OCI-LY7 (cell line): Measurements from ENCODE around the gene C1orf116. TPM values are rescaled to one million over a fixed set of nuclear protein-coding genes. Genes with fewer than 3 reads are reported as not detected.
A peak's percentile ranks its signal among the peaks of the same experiment; 100 is the strongest.

ENCODE experiments used
- BruUV-seq: library from RNA; stranded (reverse); fragments of 400-500 nt; replicated peaks from 2 replicates; lab custom pipeline; 2021; lab: Mats Ljungman, UMichigan
- CTCF ChIA-PET: fragments of 300-600 bp; sonication (Branson Sonifier 250); formaldehyde crosslinking; loops from one replicate; lab custom pipeline; 2022; ENCODE audit warnings: antibody characterized with exemption; ENCODE audit not compliant: unreplicated experiment; lab: Charles Lee
- POLR2A ChIA-PET: fragments of 300-600 bp; sonication (Branson Sonifier 250); formaldehyde crosslinking; loops from one replicate; lab custom pipeline; 2022; ENCODE audit warnings: antibody characterized with exemption; lab: Charles Lee
- DNase-seq: peaks from one replicate; pipeline ENCODE4 v3.0.0-alpha.2; 2015; ENCODE audit warnings: low spot score
- H2AFZ ChIP-seq: fragments of 200-600 bp; sonication (generic), shearing (Covaris generic); 2 replicates; pipeline ENCODE4 v1.6.1; 2014; ENCODE audit warnings: mild to moderate bottlenecking, antibody characterized with exemption, low read length, moderate library complexity
- H3K27ac ChIP-seq: fragments of 200-600 bp; sonication (generic); 2 replicates; pipeline ENCODE4 v1.5.1; 2014; ENCODE audit warnings: mixed run types, low read depth, mild to moderate bottlenecking, moderate library complexity, low read length, inconsistent platforms; ENCODE audit not compliant: poor library complexity, severe bottlenecking
- H3K36me3 ChIP-seq: fragments of 200-600 bp; sonication (generic); 2 replicates; pipeline ENCODE4 v1.6.1; 2014; ENCODE audit warnings: mild to moderate bottlenecking, antibody characterized with exemption, low read length, moderate library complexity, mixed read lengths; ENCODE audit not compliant: insufficient read depth
- H3K4me1 ChIP-seq: fragments of 200-600 bp; sonication (generic); 2 replicates; pipeline ENCODE4 v1.5.1; 2014; ENCODE audit warnings: mild to moderate bottlenecking, low read length; ENCODE audit not compliant: insufficient read depth, poor library complexity, severe bottlenecking
- H3K4me2 ChIP-seq: fragments of 200-600 bp; sonication (generic); 2 replicates; pipeline ENCODE4 v1.6.1; 2014; ENCODE audit warnings: mild to moderate bottlenecking, low read length
- H3K4me3 ChIP-seq: fragments of 200-600 bp; sonication (generic); 2 replicates; pipeline ENCODE4 v1.5.1; 2014; ENCODE audit warnings: mild to moderate bottlenecking, low read depth, low read length; ENCODE audit not compliant: poor library complexity, severe bottlenecking
- H3K79me2 ChIP-seq: fragments of 200-600 bp; sonication (generic); 2 replicates; pipeline ENCODE4 v1.6.1; 2016; ENCODE audit warnings: low read depth, mild to moderate bottlenecking, low read length, moderate library complexity, mixed read lengths; ENCODE audit not compliant: insufficient read depth
- H3K9me2 ChIP-seq: fragments of 200-600 bp; sonication (generic); 2 replicates; pipeline ENCODE4 v1.6.1; 2016; ENCODE audit warnings: mild to moderate bottlenecking, low read length, mixed read lengths; ENCODE audit not compliant: insufficient read depth
- H3K9me3 ChIP-seq: fragments of 200-600 bp; sonication (generic); 2 replicates; pipeline ENCODE4 v1.6.1; 2014; ENCODE audit warnings: mild to moderate bottlenecking, mixed run types, low read length, mixed read lengths
- H4K20me1 ChIP-seq: fragments of 200-600 bp; sonication (generic); 2 replicates; pipeline ENCODE4 v1.6.1; 2014; ENCODE audit warnings: mild to moderate bottlenecking, antibody characterized with exemption, low read length, moderate library complexity, mixed read lengths; ENCODE audit not compliant: insufficient read depth
- CTCF ChIP-seq: fragments of 200-600 bp; sonication (generic); conservative IDR thresholded peaks from 2 replicates; pipeline ENCODE4 v1.5.1; 2014; ENCODE audit warnings: mild to moderate bottlenecking, antibody characterized with exemption, low read length, moderate library complexity, mixed read lengths
- EZH2phosphoT487 ChIP-seq: fragments of 200-600 bp; sonication (generic); IDR thresholded peaks from 2 replicates; pipeline ENCODE4 v1.6.1; 2018; ENCODE audit warnings: low read depth, borderline replicate concordance, mild to moderate bottlenecking, mixed run types, antibody characterized with exemption, low read length, moderate library complexity, mixed read lengths
- intact Hi-C: fragments of 100-400 bp; cut with micrococcal nuclease; formaldehyde crosslinking; loops from one replicate; pipeline ENCODE4 v1.10.0; 2022; ENCODE audit not compliant: unreplicated experiment
- total RNA-seq, 2 experiments: library from RNA; depleted of rRNA in 1 of 2; stranded (reverse); fragments of >200 nt in 1 of 2; shearing (Covaris generic) in 1 of 2; gene quantifications; 2 replicates each; pipeline ENCODE4 v1.2.3, GENCODE V29; 2014 to 2022

Gene C1orf116
- total RNA-seq, 2 experiments from 2014 or later, result not detected

- TF ChIP-seq EZH2phosphoT487 (no peak), CTCF (peak; percentile 52)
- no peaks in the 10 kb centered on the region for H3K79me2 ChIP-seq
- peak overlapping the region; percentile 14 for H3K4me2 ChIP-seq
- H3K27ac ChIP-seq, result peak overlapping the region; percentile 62
- ChIA-PET CTCF (no interaction called here), POLR2A (interaction anchor here (0.5 to 1.2 kb wide), 3 partner anchors 21 to 407 kb away, joined by 3 read pairs; no protein-coding TSS in a partner anchor)
- peaks cover 23% of the 10 kb centered on the region for H3K36me3 ChIP-seq
- peak; percentile 36 for DNase-seq
- H3K9me2 ChIP-seq, result no peaks in the 10 kb centered on the region
- no peaks in the 10 kb centered on the region for H4K20me1 ChIP-seq
- intact Hi-C loops, result no loop called here
- no TSS peak for BruUV-seq
- H2AFZ ChIP-seq, result no peak overlapping the region
- H3K4me3 ChIP-seq, result no peak overlapping the region
- H3K9me3 ChIP-seq, result no peaks in the 10 kb centered on the region
- peaks cover 55% of the 10 kb centered on the region for H3K4me1 ChIP-seq
Observed at GRCh38 chr1:207058878-207059867, 26.6 kb upstream of the C1orf116 start.

- POLR2A ChIA-PET, result interaction anchor here (0.5 to 1.2 kb wide), 3 partner anchors 20 to 408 kb away, joined by 3 read pairs; no protein-coding TSS in a partner anchor
- peaks cover 15% of the 10 kb centered on the region; the same call in 1 of the 2 replicates for H3K36me3 ChIP-seq
- DNase-seq, result no peak
- H3K9me2 ChIP-seq, result no peaks in the 10 kb centered on the region
- intact Hi-C loops, result no loop called here
- TF ChIP-seq EZH2phosphoT487 (no peak), CTCF (no peak)
- H2AFZ ChIP-seq, result no peak overlapping the region
- H3K4me3 ChIP-seq, result no peak overlapping the region
- H3K4me1 ChIP-seq, result peaks cover 62% of the 10 kb centered on the region
- H3K27ac ChIP-seq, result peak overlapping the region; percentile 62
- CTCF ChIA-PET, result no interaction called here
- peak overlapping the region; percentile 31; the same call in 1 of the 2 replicates for H3K4me2 ChIP-seq
- no peaks in the 10 kb centered on the region for H4K20me1 ChIP-seq
- BruUV-seq, result no TSS peak
- no peaks in the 10 kb centered on the region for H3K79me2 ChIP-seq
- no peaks in the 10 kb centered on the region for H3K9me3 ChIP-seq
Observed at GRCh38 chr1:207058252-207058651, 25.7 kb upstream of the C1orf116 start.
